NOMO-1 (cell line): ENCODE results near the gene PFKP.

Source experiments
- DNase-seq, 2 experiments: peaks; one replicate each; lab custom pipeline; 2025; ENCODE audit not compliant: unreplicated experiment in 2 of 2; lab: John Stamatoyannopoulos, UW

Gene PFKP

GRCh38 chr10:3110782-3111620 is 43.7 kb downstream of the PFKP start:
- no peak for DNase-seq

- DNase-seq = no peak
Observed at GRCh38 chr10:3111621-3112163, 44.3 kb downstream of the PFKP start.

DNA sequence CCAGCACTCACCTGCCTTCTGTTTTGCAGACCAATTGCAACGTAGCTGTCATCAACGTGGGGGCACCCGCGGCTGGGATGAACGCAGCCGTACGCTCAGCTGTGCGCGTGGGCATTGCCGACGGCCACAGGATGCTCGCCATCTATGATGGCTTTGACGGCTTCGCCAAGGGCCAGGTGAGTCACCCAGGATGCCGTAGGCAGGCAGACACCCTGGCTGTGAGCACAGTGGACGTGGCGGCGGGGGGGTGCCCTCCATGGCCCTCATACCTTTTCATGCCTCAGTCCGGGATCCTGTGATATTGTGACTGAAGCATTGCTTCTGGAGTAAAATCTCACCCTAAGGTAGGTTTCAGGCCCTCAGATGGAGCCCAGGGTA is 46.0 kb downstream of the PFKP start:
- no peak for DNase-seq

- DNase-seq = no peak
Observed at GRCh38 chr10:3115685-3116084, 48.3 kb downstream of the PFKP start.

- DNase-seq = no peak
Observed at GRCh38 chr10:3116508-3117100, 49.3 kb downstream of the PFKP start.

GRCh38 chr10:3117486-3117885 is 50.1 kb downstream of the PFKP start:
- DNase-seq = no peak

GRCh38 chr10:3118641-3119091 is 51.3 kb downstream of the PFKP start:
- no peak for DNase-seq

DNA sequence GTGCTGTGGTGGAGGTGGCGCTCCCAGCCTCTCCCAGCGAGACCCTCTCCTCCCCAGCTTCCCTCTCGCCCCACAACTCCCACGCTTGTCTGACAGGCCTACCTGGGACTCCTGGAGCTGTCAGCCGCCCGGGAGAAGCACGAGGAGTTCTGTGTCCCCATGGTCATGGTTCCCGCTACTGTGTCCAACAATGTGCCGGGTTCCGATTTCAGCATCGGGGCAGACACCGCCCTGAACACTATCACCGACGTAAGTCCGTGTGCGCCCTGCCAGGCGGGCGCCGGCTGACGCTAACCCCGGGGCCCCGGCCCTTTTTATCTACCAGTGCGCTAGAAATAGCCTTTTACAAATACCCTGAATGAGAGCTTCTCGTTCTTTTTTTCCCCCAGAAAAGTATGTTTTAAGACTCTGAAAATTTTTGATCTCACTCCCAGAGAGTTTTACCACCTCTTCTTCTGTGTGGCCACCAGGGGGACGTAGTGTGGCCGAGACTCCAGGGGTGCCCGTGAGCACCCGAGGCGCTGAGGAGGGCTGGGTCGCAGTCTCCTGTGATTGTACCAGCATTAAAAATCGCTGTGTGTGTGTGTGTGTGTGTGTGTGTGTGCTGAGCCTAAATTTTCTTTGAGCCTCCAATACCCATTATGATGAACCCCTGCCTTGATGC is 52.6 kb downstream of the PFKP start:
- DNase-seq = no peak

GRCh38 chr10:3122034-3122433 is 54.7 kb downstream of the PFKP start:
- DNase-seq = no peak

DNA sequence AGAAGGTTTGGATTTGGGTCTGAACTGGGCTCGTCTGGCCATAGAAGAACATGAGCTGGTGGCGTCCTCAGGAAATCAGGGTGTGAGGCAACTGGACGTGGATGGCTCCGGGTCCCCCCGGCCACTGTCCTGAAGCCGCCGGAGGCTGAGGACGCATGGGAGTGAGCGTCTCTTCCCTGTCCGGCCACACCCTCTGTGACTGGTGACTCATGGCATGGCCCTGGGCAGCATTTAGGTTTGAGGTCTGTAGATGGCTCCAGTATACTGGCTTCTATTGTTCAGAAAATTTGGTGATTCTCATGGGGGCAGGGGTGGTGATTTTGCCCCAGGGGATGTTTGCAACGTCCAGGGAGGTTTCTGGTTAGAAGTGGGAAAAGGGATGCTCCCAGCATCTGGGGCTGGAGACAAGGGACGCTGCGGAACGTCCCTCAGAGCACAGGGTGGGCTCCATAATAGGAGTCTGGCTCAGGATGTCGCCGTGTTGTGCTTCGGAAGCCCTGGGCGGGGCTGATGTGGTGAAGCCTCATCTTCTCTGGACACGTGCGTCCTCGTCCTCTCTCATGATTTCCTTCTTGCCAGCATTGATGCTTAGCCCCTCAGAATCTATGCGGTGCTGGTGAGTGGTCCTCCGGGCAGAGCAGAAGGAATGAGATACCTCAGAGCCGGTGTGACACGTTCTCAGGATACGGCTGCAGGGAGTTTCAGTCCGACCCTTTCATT is 55.3 kb downstream of the PFKP start:
- DNase-seq = no peak

DNA sequence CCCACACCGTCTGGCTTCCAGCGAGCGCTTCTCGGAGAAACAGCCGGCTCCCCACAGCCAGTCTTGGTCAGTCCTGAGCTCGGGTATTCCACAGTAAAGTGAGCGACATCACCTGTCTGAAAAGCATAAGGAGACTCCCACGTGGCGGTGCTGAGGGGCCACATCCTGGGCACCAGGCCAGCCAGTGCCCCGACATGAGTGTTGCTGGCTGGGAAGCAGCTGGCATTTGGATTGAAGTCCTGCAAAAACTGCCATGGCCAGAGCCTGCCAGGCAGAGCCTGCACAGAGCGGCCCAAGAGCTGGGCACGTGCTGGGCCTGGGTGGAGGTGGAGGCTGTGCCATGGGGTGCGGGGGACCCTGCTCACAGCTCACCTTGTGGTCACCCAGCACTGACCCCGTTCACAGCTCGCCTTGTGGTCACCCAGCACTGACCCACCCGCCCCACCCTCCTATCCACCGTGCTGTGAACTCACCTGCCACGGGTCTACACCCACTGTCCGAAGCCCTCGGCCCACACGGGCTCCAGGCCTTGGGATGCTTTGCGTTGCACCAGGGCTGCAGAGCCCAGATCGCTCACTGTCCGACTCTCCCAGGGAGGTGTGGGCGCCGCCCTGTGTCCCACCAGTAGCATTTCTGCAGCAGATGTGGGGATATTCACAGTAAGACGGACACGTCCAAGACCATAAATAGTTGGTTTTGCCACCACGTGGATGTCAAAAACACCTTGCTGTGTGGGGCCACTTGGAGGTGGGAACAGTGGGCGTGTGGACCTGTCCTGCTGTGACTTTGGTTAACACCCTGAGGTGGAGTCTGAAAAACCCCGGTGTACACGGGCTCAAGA is 56.4 kb downstream of the PFKP start:
- no peak for DNase-seq

- DNase-seq = no peak
Observed at GRCh38 chr10:3124412-3125175, 57.2 kb downstream of the PFKP start.

DNA sequence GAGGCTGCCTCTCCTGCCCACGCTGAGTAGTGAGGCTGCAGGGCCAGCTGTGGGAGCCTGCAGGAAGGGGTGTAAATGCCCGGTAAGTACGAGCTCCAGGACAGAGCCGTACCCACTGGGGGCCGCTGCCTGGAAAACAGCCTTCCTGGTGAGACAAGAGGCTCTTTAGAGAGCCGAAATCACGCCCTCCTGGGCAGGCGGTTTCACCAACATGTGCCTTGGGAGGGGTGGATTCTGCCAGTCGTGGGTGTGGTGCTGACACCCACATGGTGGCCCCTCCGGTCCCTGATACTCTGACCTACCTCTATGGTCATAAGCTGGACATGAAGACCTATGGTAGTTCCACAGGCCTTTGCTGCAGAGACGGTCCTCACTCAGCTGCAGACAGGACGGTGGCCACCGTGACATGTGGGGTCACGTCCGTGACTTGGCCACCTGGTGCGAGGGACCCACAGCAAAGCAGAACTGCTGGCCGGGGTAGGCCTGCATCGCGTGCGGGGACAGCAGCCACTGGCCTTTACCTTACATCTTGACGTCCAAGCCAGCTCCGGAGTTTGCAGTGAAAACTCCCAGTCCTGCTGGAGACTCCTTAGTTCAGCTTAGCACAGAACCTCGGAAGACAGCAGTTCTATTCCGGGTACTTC is 58.3 kb downstream of the PFKP start:
- no peak for DNase-seq

- no peak for DNase-seq
Observed at GRCh38 chr10:3126249-3126648, 58.9 kb downstream of the PFKP start.

DNA sequence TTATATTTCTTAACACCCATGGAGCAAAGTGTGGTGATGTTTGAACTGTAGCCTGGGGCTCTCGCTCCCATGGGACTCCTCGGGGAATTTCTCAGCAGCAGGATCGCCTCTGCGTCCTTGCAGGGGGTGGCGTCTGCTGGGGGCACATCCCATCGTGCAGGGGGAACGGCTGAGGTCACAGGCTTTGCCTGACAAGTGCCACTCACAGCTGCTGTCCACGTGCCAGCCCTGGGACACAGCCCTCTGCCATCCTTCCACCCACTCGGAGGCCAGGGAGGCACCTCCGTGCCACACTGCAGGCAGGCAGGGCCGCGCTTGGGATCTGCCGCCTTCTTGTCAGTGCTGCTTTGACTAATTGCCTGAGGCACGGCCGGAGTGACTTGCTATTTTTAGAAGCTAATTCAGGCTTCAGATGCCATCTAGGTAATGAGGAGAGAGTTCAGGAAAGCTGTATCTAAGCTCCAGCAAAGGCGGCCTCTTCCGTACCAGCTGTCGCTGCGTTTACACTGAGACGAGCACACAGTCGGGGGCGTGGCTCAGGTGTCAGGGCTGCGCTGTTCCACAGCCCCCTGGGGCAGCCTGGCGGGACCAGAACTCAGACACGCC is 59.5 kb downstream of the PFKP start:
- DNase-seq = no peak

GRCh38 chr10:3127921-3128320 is 60.6 kb downstream of the PFKP start:
- no peak for DNase-seq

DNA sequence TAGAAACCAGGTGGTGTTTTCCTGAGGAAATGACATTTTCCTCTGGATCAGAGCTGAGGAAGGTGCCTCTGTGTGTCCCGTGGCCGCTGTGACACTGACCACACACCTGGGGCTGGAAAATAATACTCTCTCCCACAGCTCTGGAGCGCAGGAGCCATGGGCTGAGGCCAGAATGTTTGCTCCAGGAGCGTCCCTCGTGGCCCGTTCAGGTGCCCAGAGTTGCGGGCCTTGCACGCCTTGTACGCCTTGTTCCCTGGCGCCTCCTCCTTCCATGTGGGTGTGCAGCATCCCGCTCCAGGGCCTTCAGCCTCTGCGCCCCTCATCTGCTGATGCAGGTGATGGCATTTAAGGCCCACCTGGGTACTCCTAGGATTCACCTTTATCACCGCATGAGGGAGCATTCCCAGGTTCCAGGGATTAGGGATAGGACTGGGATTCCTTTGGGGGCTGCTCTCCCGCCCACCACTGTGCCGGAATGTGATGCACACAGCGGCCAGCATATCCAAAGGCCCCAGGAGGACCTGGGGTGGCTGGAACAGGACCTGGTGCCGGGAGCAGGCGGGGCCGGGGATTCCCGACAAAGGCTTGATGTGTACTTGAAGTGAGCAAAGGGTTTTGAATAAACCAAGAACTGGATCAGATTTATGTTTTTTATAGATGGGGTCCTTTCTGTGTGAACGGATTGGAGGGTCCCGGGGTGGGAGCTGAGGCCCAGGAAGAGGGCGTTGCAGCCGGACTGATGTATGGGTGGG is 61.2 kb downstream of the PFKP start:
- DNase-seq = no peak
